HEK293 (cell line): ENCODE results near the gene FOXC1.

Experiments
- CTCF ChIA-PET: fragments of 350-600 bp; formaldehyde crosslinking; extraction: SDS; loops from one replicate; lab custom pipeline; 2021; ENCODE audit warnings: antibody characterized with exemption; lab: Yijun Ruan, JAX
- POLR2A ChIA-PET: fragments of 300-600 bp; formaldehyde crosslinking; extraction: SDS; loops from one replicate; lab custom pipeline; 2020; ENCODE audit warnings: antibody characterized with exemption, inconsistent platforms; lab: Yijun Ruan, JAX
- H3K27ac ChIP-seq: fragments of 200-500 bp; sonication (Bioruptor generic); 2 replicates; pipeline ENCODE4 v1.5.1; 2014; ENCODE audit warnings: low read depth, low read length, control low read depth, inconsistent platforms; ENCODE audit errors: extremely low read depth
- H3K36me3 ChIP-seq, 2 experiments: fragments of 200-500 bp in 1 of 2; sonication (Bioruptor generic) in 1 of 2; 1 replicate in 1 of 2; 2 replicates in 1 of 2; pipeline ENCODE4 v1.5.1; 2014 to 2017; ENCODE audit warnings: inconsistent platforms in 2 of 2, low read length in 2 of 2; ENCODE audit not compliant: control insufficient read depth in 2 of 2, insufficient read depth in 1 of 2
- H3K4me1 ChIP-seq: fragments of 200-500 bp; sonication (Bioruptor generic); 2 replicates; pipeline ENCODE4 v1.5.1; 2014; ENCODE audit warnings: mild to moderate bottlenecking, low read length, inconsistent platforms; ENCODE audit not compliant: control insufficient read depth, insufficient read depth
- H3K4me3 ChIP-seq: 2 replicates; pipeline ENCODE4 v1.5.1; 2011; ENCODE audit warnings: low read depth, mild to moderate bottlenecking, control low read depth, low read length, moderate library complexity
- H3K9me3 ChIP-seq: fragments of 200-500 bp; sonication (Bioruptor generic); 2 replicates; pipeline ENCODE4 v1.5.1; 2014; ENCODE audit warnings: low read depth, low read length, inconsistent platforms; ENCODE audit not compliant: control insufficient read depth, insufficient read depth
- EGR2 ChIP-seq: fragments of 450-650 bp; formaldehyde crosslinking; IDR thresholded peaks from 2 replicates; pipeline ENCODE4 v1.5.1; 2016; ENCODE audit warnings: low read depth, missing biosample characterization, missing genetic modification characterization
- KLF16 ChIP-seq: fragments of 450-650 bp; formaldehyde crosslinking; IDR thresholded peaks from 2 replicates; pipeline ENCODE4 v1.5.1; 2017; ENCODE audit warnings: missing biosample characterization, missing genetic modification characterization
- SALL2 ChIP-seq: fragments of 450-650 bp; formaldehyde crosslinking; IDR thresholded peaks from 2 replicates; pipeline ENCODE4 v1.5.0; 2017; ENCODE audit warnings: missing biosample characterization, mild to moderate bottlenecking, missing genetic modification characterization, borderline replicate concordance
- SP7 ChIP-seq: fragments of 450-650 bp; formaldehyde crosslinking; IDR thresholded peaks from 2 replicates; pipeline ENCODE4 v1.5.1; 2016; ENCODE audit warnings: missing biosample characterization, missing genetic modification characterization
- WT1 ChIP-seq: fragments of 450-650 bp; formaldehyde crosslinking; IDR thresholded peaks from 2 replicates; pipeline ENCODE4 v1.5.1; 2016; ENCODE audit warnings: missing biosample characterization, missing genetic modification characterization
- ZBTB48 ChIP-seq: fragments of 450-650 bp; formaldehyde crosslinking; IDR thresholded peaks from 2 replicates; pipeline ENCODE4 v1.5.1; 2016; ENCODE audit warnings: missing biosample characterization, missing genetic modification characterization
- ZBTB7A ChIP-seq: fragments of 450-650 bp; formaldehyde crosslinking; IDR thresholded peaks from 2 replicates; pipeline ENCODE4 v1.5.1; 2016; ENCODE audit warnings: low read depth, missing biosample characterization, missing genetic modification characterization
- ZNF112 ChIP-seq: fragments of 450-650 bp; formaldehyde crosslinking; IDR thresholded peaks from 2 replicates; pipeline ENCODE4 v1.5.0; 2017; ENCODE audit warnings: missing biosample characterization, missing genetic modification characterization
- ZNF174 ChIP-seq: fragments of 450-650 bp; formaldehyde crosslinking; IDR thresholded peaks from 2 replicates; pipeline ENCODE4 v1.5.0; 2017; ENCODE audit warnings: missing biosample characterization, mild to moderate bottlenecking, missing genetic modification characterization
- ZNF248 ChIP-seq: fragments of 450-650 bp; formaldehyde crosslinking; IDR thresholded peaks from 2 replicates; pipeline ENCODE4 v1.5.1; 2017; ENCODE audit warnings: missing biosample characterization, missing genetic modification characterization
- ZNF292 ChIP-seq: fragments of 450-650 bp; formaldehyde crosslinking; IDR thresholded peaks from 2 replicates; pipeline ENCODE4 v1.5.1; 2016; ENCODE audit warnings: low read depth, missing biosample characterization, missing genetic modification characterization, borderline replicate concordance
- ZNF426 ChIP-seq: fragments of 450-650 bp; formaldehyde crosslinking; IDR thresholded peaks from 2 replicates; pipeline ENCODE4 v1.5.1; 2017; ENCODE audit warnings: missing biosample characterization, missing genetic modification characterization, mild to moderate bottlenecking, inconsistent platforms, moderate library complexity
- ZNF555 ChIP-seq: fragments of 450-650 bp; formaldehyde crosslinking; conservative IDR thresholded peaks from 2 replicates; pipeline ENCODE4 v1.5.1; 2017; ENCODE audit warnings: missing biosample characterization, mild to moderate bottlenecking, missing genetic modification characterization, inconsistent platforms
- ZNF560 ChIP-seq: fragments of 450-650 bp; formaldehyde crosslinking; IDR thresholded peaks from 2 replicates; pipeline ENCODE4 v1.5.1; 2017; ENCODE audit warnings: missing biosample characterization, missing genetic modification characterization, borderline replicate concordance
- ZNF621 ChIP-seq: fragments of 450-650 bp; formaldehyde crosslinking; IDR thresholded peaks from 2 replicates; pipeline ENCODE4 v1.5.1; 2017; ENCODE audit warnings: missing biosample characterization, missing genetic modification characterization
- ZNF792 ChIP-seq: fragments of 450-650 bp; formaldehyde crosslinking; IDR thresholded peaks from 2 replicates; pipeline ENCODE4 v1.5.1; 2016; ENCODE audit warnings: missing biosample characterization, missing genetic modification characterization
- ZNF837 ChIP-seq: fragments of 450-650 bp; formaldehyde crosslinking; IDR thresholded peaks from 2 replicates; pipeline ENCODE4 v1.5.1; 2016; ENCODE audit warnings: missing biosample characterization, missing genetic modification characterization
- TF ChIP-seq, protein P1 (sequence below): fragments of 450-650 bp; formaldehyde crosslinking; IDR thresholded peaks from 2 replicates; pipeline ENCODE4 v1.5.1; 2016; ENCODE audit warnings: missing biosample characterization, missing genetic modification characterization
- TF ChIP-seq, protein P2 (sequence below): fragments of 450-650 bp; formaldehyde crosslinking; IDR thresholded peaks from 2 replicates; pipeline ENCODE4 v1.5.1; 2016; ENCODE audit warnings: missing biosample characterization, missing genetic modification characterization
- TF ChIP-seq, protein P3 (sequence below): fragments of 450-650 bp; formaldehyde crosslinking; IDR thresholded peaks from 2 replicates; pipeline ENCODE4 v1.5.1; 2016; ENCODE audit warnings: missing biosample characterization, missing genetic modification characterization
- TF ChIP-seq, protein P4 (sequence below): fragments of 450-650 bp; formaldehyde crosslinking; IDR thresholded peaks from 2 replicates; pipeline ENCODE4 v1.5.1; 2016; ENCODE audit warnings: missing biosample characterization, missing genetic modification characterization

The FOXC1 gene

DNA sequence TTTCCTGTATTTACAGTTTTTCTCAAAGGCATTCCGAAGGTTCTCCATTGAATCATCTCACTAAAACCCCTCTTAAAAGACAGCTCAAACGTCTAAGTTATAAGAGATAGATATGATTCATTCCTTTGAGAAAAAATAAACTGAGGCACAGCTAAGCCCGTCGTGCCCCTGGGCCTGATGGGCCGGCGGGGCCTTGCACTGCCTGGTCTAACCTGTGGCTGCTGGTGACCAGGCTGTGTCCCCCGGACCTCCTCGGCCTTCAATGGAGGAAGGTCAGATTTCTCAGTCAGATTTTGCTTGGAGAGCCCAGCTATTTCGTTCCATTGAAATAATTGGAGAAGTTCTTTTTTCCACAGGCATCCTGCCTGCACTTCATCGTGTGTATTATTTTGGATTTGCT, 11.3 kb upstream of the FOXC1 start (continued):
- TF ChIP-seq EGR2 (tag by site-specific recombination) (no peak), ZNF621 (tag by site-specific recombination) (no peak), ZNF292 (tag by site-specific recombination) (no peak)
- TF ChIP-seq, protein P1, sequence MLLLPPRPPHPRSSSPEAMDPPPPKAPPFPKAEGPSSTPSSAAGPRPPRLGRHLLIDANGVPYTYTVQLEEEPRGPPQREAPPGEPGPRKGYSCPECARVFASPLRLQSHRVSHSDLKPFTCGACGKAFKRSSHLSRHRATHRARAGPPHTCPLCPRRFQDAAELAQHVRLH (tag by site-specific recombination) = no peak
- TF ChIP-seq, protein P2, sequence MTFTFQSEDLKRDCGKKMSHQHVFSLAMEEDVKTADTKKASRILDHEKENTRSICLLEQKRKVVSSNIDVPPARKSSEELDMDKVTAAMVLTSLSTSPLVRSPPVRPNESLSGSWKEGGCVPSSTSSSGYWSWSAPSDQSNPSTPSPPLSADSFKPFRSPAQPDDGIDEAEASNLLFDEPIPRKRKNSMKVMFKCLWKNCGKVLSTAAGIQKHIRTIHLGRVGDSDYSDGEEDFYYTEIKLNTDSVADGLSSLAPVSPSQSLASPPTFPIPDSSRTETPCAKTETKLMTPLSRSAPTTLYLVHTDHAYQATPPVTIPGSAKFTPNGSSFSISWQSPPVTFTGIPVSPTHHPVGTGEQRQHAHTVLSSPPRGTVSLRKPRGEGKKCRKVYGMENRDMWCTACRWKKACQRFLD (tag by site-specific recombination) = no peak
- TF ChIP-seq, all 188 proteins: peak for 0

DNA sequence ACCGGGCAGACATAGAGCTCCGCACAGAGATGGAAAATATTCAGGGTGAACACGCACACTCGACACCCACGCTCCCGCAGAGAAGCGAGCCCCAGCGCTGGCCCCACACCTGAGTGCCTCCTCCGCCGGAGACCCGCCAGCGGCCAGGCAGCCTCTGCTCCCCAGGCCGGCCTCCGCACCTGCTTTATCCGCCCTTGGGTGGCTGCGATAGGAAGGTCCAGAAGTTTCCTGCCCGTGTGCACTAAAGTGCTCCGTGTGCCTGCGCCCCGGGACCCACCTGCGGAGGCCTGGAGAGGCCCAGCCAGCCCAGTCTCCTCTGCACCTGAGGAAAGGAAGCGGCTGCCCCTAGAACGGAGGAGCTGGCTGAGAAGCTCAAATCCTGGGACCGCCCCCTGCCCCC, 10.8 kb upstream of the FOXC1 start:
- H3K27ac ChIP-seq = peak overlapping the region; percentile 90; the same call in 1 of the 2 replicates
- H3K9me3 ChIP-seq = no peaks in the 10 kb centered on the region
- ChIA-PET POLR2A (interaction anchor here (3.3 kb wide), 1 partner anchor 12 kb away, joined by 24 read pairs; the partner anchor contains the start of gene FOXC1), CTCF (interaction anchor here (0.6 to 4.6 kb wide), 7 partner anchors 220 to 1097 kb away, joined by 3 to 43 read pairs (median 6); no protein-coding TSS in a partner anchor)
- H3K36me3 ChIP-seq = no peaks in the 10 kb centered on the region
- no peak overlapping the region for H3K4me3 ChIP-seq
- no peak for TF ChIP-seq ZNF555 (tag by site-specific recombination)
- no peak for TF ChIP-seq ZNF426 (tag by site-specific recombination)
- TF ChIP-seq, protein P3, sequence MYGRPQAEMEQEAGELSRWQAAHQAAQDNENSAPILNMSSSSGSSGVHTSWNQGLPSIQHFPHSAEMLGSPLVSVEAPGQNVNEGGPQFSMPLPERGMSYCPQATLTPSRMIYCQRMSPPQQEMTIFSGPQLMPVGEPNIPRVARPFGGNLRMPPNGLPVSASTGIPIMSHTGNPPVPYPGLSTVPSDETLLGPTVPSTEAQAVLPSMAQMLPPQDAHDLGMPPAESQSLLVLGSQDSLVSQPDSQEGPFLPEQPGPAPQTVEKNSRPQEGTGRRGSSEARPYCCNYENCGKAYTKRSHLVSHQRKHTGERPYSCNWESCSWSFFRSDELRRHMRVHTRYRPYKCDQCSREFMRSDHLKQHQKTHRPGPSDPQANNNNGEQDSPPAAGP (tag by site-specific recombination) = no peak
- TF ChIP-seq ZNF560 (tag by site-specific recombination) = no peak
- TF ChIP-seq SP7 (tag by site-specific recombination) = no peak
- no peak for TF ChIP-seq ZNF112 (tag by site-specific recombination)
- no peak for TF ChIP-seq ZNF621 (tag by site-specific recombination)
- no peak for TF ChIP-seq ZBTB48 (tag by site-specific recombination)
- no peak for TF ChIP-seq ZNF837
- no peak for TF ChIP-seq ZNF174
- no peak for TF ChIP-seq ZBTB7A (tag by site-specific recombination)
- no peak for TF ChIP-seq WT1
- no peak for TF ChIP-seq SALL2
- TF ChIP-seq ZNF248 (tag by site-specific recombination) = no peak
- peaks cover 34% of the 10 kb centered on the region for H3K4me1 ChIP-seq

DNA sequence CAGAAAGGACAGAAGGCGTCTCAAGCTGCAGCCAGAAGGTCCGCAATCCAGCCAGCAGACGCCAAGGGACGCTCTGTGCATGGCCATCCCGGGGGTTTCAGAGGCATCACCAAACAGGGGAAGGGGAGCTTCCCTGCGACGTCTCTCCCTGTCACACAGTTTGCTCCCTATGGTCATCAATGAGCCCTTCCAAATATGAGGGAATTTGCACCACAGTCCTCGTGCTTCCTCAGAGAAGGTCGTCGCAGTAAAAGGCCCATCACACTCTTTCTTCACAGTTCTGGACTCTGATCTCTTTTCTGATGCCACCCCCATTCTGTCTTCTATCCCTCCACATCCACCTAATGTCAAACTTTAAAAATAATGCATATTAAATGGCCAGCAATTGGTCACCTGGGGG, 10.2 kb upstream of the FOXC1 start:
- no peaks in the 10 kb centered on the region for H3K9me3 ChIP-seq
- ChIA-PET POLR2A (no interaction called here), CTCF (interaction anchor here (0.6 to 4.3 kb wide), 5 partner anchors 27 to 1034 kb away, joined by 3 to 38 read pairs (median 3); no protein-coding TSS in a partner anchor)
- no peak overlapping the region for H3K4me3 ChIP-seq
- H3K27ac ChIP-seq = peak overlapping the region; percentile 90; the same call in 1 of the 2 replicates
- TF ChIP-seq ZNF792 (tag by site-specific recombination) (no peak), KLF16 (tag by site-specific recombination) (no peak)
- TF ChIP-seq, protein P4, sequence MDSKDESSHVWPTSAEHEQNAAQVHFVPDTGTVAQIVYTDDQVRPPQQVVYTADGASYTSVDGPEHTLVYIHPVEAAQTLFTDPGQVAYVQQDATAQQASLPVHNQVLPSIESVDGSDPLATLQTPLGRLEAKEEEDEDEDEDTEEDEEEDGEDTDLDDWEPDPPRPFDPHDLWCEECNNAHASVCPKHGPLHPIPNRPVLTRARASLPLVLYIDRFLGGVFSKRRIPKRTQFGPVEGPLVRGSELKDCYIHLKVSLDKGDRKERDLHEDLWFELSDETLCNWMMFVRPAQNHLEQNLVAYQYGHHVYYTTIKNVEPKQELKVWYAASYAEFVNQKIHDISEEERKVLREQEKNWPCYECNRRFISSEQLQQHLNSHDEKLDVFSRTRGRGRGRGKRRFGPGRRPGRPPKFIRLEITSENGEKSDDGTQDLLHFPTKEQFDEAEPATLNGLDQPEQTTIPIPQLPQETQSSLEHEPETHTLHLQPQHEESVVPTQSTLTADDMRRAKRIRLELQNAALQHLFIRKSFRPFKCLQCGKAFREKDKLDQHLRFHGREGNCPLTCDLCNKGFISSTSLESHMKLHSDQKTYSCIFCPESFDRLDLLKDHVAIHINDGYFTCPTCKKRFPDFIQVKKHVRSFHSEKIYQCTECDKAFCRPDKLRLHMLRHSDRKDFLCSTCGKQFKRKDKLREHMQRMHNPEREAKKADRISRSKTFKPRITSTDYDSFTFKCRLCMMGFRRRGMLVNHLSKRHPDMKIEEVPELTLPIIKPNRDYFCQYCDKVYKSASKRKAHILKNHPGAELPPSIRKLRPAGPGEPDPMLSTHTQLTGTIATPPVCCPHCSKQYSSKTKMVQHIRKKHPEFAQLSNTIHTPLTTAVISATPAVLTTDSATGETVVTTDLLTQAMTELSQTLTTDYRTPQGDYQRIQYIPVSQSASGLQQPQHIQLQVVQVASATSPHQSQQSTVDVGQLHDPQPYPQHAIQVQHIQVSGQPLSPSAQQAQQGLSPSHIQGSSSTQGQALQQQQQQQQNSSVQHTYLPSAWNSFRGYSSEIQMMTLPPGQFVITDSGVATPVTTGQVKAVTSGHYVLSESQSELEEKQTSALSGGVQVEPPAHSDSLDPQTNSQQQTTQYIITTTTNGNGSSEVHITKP (tag by site-specific recombination) = peak; percentile 23; the same call in 1 of the 2 replicates
- no peaks in the 10 kb centered on the region for H3K36me3 ChIP-seq
- H3K4me1 ChIP-seq = peaks cover 38% of the 10 kb centered on the region
